Body of pancreas (tissue), 4 donors: ENCODE data around the gene AAGAB.

Experiments
- CTCF ChIP-seq, 7 experiments: fragments of 450-650 bp in 4 of 7; fragments of 200-600 bp in 3 of 7; sonication (generic) in 3 of 7; IDR thresholded peaks; one replicate each; pipeline ENCODE4 v1.5.1; 2016 to 2019; ENCODE audit warnings: antibody characterized with exemption in 7 of 7
- POLR2A ChIP-seq, 3 donors: fragments of 450-650 bp; IDR thresholded peaks; one replicate each; pipeline ENCODE4 v1.6.1; 2016; ENCODE audit warnings: antibody characterized with exemption in 3 of 3, mild to moderate bottlenecking in 2 of 3

GRCh38 chr15:67190326-67190725 lies 64.1 kb downstream of the AAGAB start:
- TF ChIP-seq CTCF (IDR thresholded peaks at IDR 0.05) (no peak), POLR2A (IDR thresholded peaks at IDR 0.05) (no peak)
